Keratinocyte (primary cell): ENCODE measurements around the gene TARP.
"Not testable (repeated sequence)": the region's sequence is repeated elsewhere in the genome, so short reads cannot be mapped to it uniquely, and the experiment has no call there.

Experiments used
- CTCF ChIP-seq, 3 experiments: IDR thresholded peaks in 1 of 3; conservative IDR thresholded peaks in 1 of 3; optimal IDR thresholded peaks in 1 of 3; 2 replicates in 2 of 3; 3 replicates in 1 of 3; pipeline versions ENCODE3 to v1.5.1; 2011; ENCODE audit warnings: low read length in 3 of 3, mild to moderate bottlenecking in 3 of 3, moderate library complexity in 2 of 3, control low read depth in 1 of 3, inconsistent platforms in 1 of 3; ENCODE audit not compliant: insufficient read depth in 2 of 3; ENCODE audit errors: extremely low read depth in 1 of 3
- EZH2 ChIP-seq: IDR thresholded peaks from one replicate; pipeline ENCODE4 v1.6.1; 2012; ENCODE audit warnings: inconsistent platforms, mild to moderate bottlenecking, low read length, moderate library complexity

GRCh38 chr7:38234759-38235158 is 38.7 kb downstream of the TARP start:
- not testable (repeated sequence) for TF ChIP-seq EZH2; CTCF (optimal IDR thresholded peaks at IDR 0.05 in 1 of 3, IDR thresholded peaks at IDR 0.05 in 1 of 3, conservative IDR thresholded peaks at IDR 0.05 in 1 of 3; ENCODE audit: extremely low read depth in 1 of 3, insufficient read depth in 2 of 3, low read length in 3 of 3)
